ENCODE measurements around the gene LYL1. TPM values are rescaled to one million over a fixed set of nuclear protein-coding genes. Genes with fewer than 3 reads are reported as not detected.

LYL1 gene
- total RNA-seq, 4 donors from 2014 or later, result 4.5 to 33.4 (median 16.7) TPM

DNA sequence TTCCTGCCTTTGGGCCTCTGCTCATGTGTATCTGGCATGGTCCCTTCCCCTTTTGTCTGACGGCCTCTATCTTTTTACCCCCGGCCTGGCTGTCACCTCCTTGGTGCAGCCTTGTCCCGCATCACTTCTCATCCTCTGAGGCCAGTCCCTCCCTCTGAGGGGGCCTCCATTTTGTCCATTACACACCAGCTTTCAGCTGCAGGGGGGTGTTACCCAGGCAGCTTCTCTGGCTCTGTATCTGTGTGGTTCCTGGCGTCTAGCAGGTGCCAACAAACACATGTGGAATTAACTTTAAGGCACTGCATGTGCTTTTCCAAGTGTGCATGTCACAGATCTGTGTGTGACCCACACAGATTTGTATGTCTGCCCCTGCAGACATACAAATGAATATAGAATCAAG lies 52.4 kb downstream of the LYL1 start:
- intact Hi-C loops (cut with DNase I; ENCODE audit: low total_unique reads) (no loop called here), in situ Hi-C loops (cut with MboI; ENCODE audit: low pct_ligation_motif_present in 1 of 4, low pct_unique_long_range_greater_than_20kb in 1 of 4, low sequenced_read_pairs in 3 of 4) (no loop called here)
- H3K27me3 ChIP-seq, result no peaks in the 10 kb centered on the region
- H3K4me1 ChIP-seq, result peaks cover 45 to 64% (median 52%) of the 10 kb centered on the region in 4 donors
- H3K36me3 ChIP-seq, result no peaks in the 10 kb centered on the region
- H3K27ac ChIP-seq, result peak overlapping the region in 2 of 4 donors; percentile 92 to 94
- H3K4me3 ChIP-seq, result no peak overlapping the region
- TF ChIP-seq POLR2AphosphoS5 (IDR thresholded peaks at IDR 0.05) (no peak), CTCF (IDR thresholded peaks at IDR 0.05) (no peak), POLR2A (IDR thresholded peaks at IDR 0.05) (no peak), EP300 (IDR thresholded peaks at IDR 0.05; ENCODE audit: low read depth) (no peak)
- 63 to 67% methylated on average over 1 to 4 of the region's 4 CpGs for WGBS, 2 donors (ENCODE audit: low coverage in 1 of 2)
- H3K9me3 ChIP-seq, result no peaks in the 10 kb centered on the region
- no peak for DNase-seq

Other genes starting within 250 kb of the LYL1 start
- 10 to 100 TPM; 24.6 to 34.4 (median 34.4) TPM for gene DNASE2, start 221.4 kb downstream of the LYL1 start, total RNA-seq
- under 1 TPM in 1 of 4 donors, not detected in 3; 0.32 TPM for gene KLF1, start 215.7 kb downstream of the LYL1 start, total RNA-seq
- gene GCDH, start 211.7 kb downstream of the LYL1 start, total RNA-seq, result 10 to 100 TPM in 3 of 4 donors, 1 to 10 TPM in 1; 1.9 to 43.4 (median 33.2) TPM
- under 1 TPM in 1 of 4 donors, not detected in 3; 0.68 TPM for gene SYCE2, start 183.6 kb downstream of the LYL1 start, total RNA-seq
- gene FARSA, start 169.1 kb downstream of the LYL1 start, total RNA-seq, result 10 to 100 TPM; 18.0 to 40.8 (median 32.6) TPM
- gene CALR, start 164.2 kb downstream of the LYL1 start, total RNA-seq, result 100 to 1,000 TPM; 181 to 444 (median 317) TPM
- 10 to 100 TPM; 57.9 to 87.9 (median 75.9) TPM for gene RAD23A, start 157.0 kb downstream of the LYL1 start, total RNA-seq
- 10 to 100 TPM; 28.6 to 55.0 (median 33.6) TPM for gene GADD45GIP1, start 145.6 kb downstream of the LYL1 start, total RNA-seq
- gene DAND5, start 133.3 kb downstream of the LYL1 start, total RNA-seq, result under 1 TPM in 2 of 4 donors, not detected in 2; 0.27 to 0.32 TPM
- gene NFIX, start 107.4 kb downstream of the LYL1 start, total RNA-seq, result 10 to 100 TPM; 25.4 to 53.1 (median 29.3) TPM
- 100 to 1,000 TPM in 1 of 4 donors, 10 to 100 TPM in 3; 26.6 to 199 (median 60.7) TPM for gene TRMT1, start 13.9 kb upstream of the LYL1 start, total RNA-seq
- 10 to 100 TPM; 31.6 to 54.2 (median 36.5) TPM for gene NACC1, start 15.4 kb upstream of the LYL1 start, total RNA-seq
- gene STX10, start 47.5 kb upstream of the LYL1 start, total RNA-seq, result 100 to 1,000 TPM in 1 of 4 donors, 10 to 100 TPM in 3; 69.7 to 164 (median 84.2) TPM
- gene IER2, start 47.6 kb upstream of the LYL1 start, total RNA-seq, result 100 to 1,000 TPM; 184 to 503 (median 244) TPM

Measured in transverse colon (tissue), 4 donors.